ENCODE data around the gene RFC2.
"Not testable (repeated sequence)": the region's sequence is repeated elsewhere in the genome, so short reads cannot be mapped to it uniquely, and the experiment has no call there.

The RFC2 gene

GRCh38 chr7:74248156-74248555 lies 6.0 kb downstream of the RFC2 start:
- no peak for DNase-seq (ENCODE audit: low spot score)

GRCh38 chr7:74246497-74246896 lies 7.7 kb downstream of the RFC2 start:
- DNase-seq (ENCODE audit: low spot score): no peak

- no peak for DNase-seq (ENCODE audit: low spot score)
Measured at GRCh38 chr7:74242122-74242443, 12.1 kb downstream of the RFC2 start.

GRCh38 chr7:74240482-74240881 lies 13.7 kb downstream of the RFC2 start:
- no peak for DNase-seq (ENCODE audit: low spot score)

GRCh38 chr7:74236284-74236683 lies 17.9 kb downstream of the RFC2 start:
- no peak for DNase-seq (ENCODE audit: low spot score)

- DNase-seq (ENCODE audit: low spot score): no peak
Measured at GRCh38 chr7:74235518-74236268, 18.5 kb downstream of the RFC2 start.

GRCh38 chr7:74233655-74234285 lies 20.4 kb downstream of the RFC2 start:
- DNase-seq (ENCODE audit: low spot score): no peak

- DNase-seq (ENCODE audit: low spot score): peak; percentile 40
Measured at GRCh38 chr7:74231232-74231590, 23.0 kb downstream of the RFC2 start.

GRCh38 chr7:74230446-74231231 lies 23.6 kb downstream of the RFC2 start:
- DNase-seq (ENCODE audit: low spot score): peak; percentile 46

- no peak for DNase-seq (ENCODE audit: low spot score)
Measured at GRCh38 chr7:74228951-74229900, 25.0 kb downstream of the RFC2 start.

- DNase-seq (ENCODE audit: low spot score): peak; percentile 57
Measured at GRCh38 chr7:74226633-74227032, 27.6 kb downstream of the RFC2 start.

- no peak for DNase-seq (ENCODE audit: low spot score)
Measured at GRCh38 chr7:74225400-74225799, 28.8 kb downstream of the RFC2 start.

GRCh38 chr7:74224907-74225306 lies 29.3 kb downstream of the RFC2 start:
- not testable (repeated sequence) for DNase-seq (ENCODE audit: low spot score)

- no peak for DNase-seq (ENCODE audit: low spot score)
Measured at GRCh38 chr7:74224511-74224832, 29.7 kb downstream of the RFC2 start.

- no peak for DNase-seq (ENCODE audit: low spot score)
Measured at GRCh38 chr7:74223711-74224510, 30.3 kb downstream of the RFC2 start.

- DNase-seq (ENCODE audit: low spot score): no peak
Measured at GRCh38 chr7:74222851-74223710, 31.1 kb downstream of the RFC2 start.

GRCh38 chr7:74221713-74222112 lies 32.5 kb downstream of the RFC2 start:
- DNase-seq (ENCODE audit: low spot score): no peak

- DNase-seq (ENCODE audit: low spot score): no peak
Measured at GRCh38 chr7:74220229-74220628, 34.0 kb downstream of the RFC2 start.

GRCh38 chr7:74219416-74219815 lies 34.8 kb downstream of the RFC2 start:
- no peak for DNase-seq (ENCODE audit: low spot score)

- DNase-seq (ENCODE audit: low spot score): no peak
Measured at GRCh38 chr7:74218343-74218698, 35.9 kb downstream of the RFC2 start.
